Spleen (tissue), 7 donors: ENCODE measurements around the gene PVALEF.

Experiments used
- POLR2A ChIP-seq, 3 donors: fragments of 450-650 bp; IDR thresholded peaks; one replicate each; pipeline ENCODE4 v1.5.1; 2017; ENCODE audit warnings: antibody characterized with exemption in 3 of 3, mild to moderate bottlenecking in 1 of 3
- TF ChIP-seq, protein P1 (sequence below), 11 experiments: fragments of 200-600 bp in 7 of 11; fragments of 450-650 bp in 4 of 11; sonication (generic) in 4 of 11; IDR thresholded peaks in 8 of 11; conservative IDR thresholded peaks in 3 of 11; 1 replicate in 7 of 11; 2 replicates in 4 of 11; pipeline versions ENCODE4 v1.4.0 to v1.8.0; 2016 to 2021; ENCODE audit warnings: antibody characterized with exemption in 11 of 11, inconsistent platforms in 4 of 11, mild to moderate bottlenecking in 1 of 11
- donor health status: DM: no; HTN: no; CAD: no; lungs with moderate emphysema.
- donor health status: DM: no; HTN: no; CAD: no.
- donor health status: DM: no; HTN: no; CAD: no.

DNA sequence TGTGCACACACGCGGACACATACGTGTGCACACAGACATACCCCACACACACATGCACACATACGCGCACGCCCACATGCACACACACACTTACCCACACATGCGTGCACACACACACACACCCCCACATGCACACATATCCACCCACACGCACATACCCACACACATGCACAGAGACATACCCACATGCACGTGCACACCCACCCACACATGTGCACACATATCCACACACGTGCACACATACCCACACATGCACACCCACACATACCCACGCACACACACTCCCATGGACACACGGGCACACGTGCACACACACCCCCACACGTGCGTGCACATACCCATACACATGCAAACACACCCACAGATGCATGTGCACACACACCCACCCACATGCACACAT is 27.2 kb upstream of the PVALEF start:
- TF ChIP-seq, protein P1, sequence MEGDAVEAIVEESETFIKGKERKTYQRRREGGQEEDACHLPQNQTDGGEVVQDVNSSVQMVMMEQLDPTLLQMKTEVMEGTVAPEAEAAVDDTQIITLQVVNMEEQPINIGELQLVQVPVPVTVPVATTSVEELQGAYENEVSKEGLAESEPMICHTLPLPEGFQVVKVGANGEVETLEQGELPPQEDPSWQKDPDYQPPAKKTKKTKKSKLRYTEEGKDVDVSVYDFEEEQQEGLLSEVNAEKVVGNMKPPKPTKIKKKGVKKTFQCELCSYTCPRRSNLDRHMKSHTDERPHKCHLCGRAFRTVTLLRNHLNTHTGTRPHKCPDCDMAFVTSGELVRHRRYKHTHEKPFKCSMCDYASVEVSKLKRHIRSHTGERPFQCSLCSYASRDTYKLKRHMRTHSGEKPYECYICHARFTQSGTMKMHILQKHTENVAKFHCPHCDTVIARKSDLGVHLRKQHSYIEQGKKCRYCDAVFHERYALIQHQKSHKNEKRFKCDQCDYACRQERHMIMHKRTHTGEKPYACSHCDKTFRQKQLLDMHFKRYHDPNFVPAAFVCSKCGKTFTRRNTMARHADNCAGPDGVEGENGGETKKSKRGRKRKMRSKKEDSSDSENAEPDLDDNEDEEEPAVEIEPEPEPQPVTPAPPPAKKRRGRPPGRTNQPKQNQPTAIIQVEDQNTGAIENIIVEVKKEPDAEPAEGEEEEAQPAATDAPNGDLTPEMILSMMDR (IDR thresholded peaks at IDR 0.05 in 8 of 11, conservative IDR thresholded peaks at IDR 0.05 in 3 of 11): no peak
- no peak for TF ChIP-seq POLR2A (IDR thresholded peaks at IDR 0.05)
